Stimulated activated CD8-positive, alpha-beta memory T cell treated with anti-CD3 and anti-CD28 coated beads, Interleukin-12 subunit alpha, Interleukin-12 subunit beta, amount 100 ng/mL, for 24 hours (primary cell): Measurements from ENCODE around the gene TTLL8.
"Not testable (repeated sequence)": the region's sequence is repeated elsewhere in the genome, so short reads cannot be mapped to it uniquely, and the experiment has no call there.

Source experiments
- DNase-seq: peaks from one replicate; pipeline ENCODE4 v3.0.0-alpha.2; 2020; ENCODE audit errors: extremely low read depth

Gene TTLL8

DNA sequence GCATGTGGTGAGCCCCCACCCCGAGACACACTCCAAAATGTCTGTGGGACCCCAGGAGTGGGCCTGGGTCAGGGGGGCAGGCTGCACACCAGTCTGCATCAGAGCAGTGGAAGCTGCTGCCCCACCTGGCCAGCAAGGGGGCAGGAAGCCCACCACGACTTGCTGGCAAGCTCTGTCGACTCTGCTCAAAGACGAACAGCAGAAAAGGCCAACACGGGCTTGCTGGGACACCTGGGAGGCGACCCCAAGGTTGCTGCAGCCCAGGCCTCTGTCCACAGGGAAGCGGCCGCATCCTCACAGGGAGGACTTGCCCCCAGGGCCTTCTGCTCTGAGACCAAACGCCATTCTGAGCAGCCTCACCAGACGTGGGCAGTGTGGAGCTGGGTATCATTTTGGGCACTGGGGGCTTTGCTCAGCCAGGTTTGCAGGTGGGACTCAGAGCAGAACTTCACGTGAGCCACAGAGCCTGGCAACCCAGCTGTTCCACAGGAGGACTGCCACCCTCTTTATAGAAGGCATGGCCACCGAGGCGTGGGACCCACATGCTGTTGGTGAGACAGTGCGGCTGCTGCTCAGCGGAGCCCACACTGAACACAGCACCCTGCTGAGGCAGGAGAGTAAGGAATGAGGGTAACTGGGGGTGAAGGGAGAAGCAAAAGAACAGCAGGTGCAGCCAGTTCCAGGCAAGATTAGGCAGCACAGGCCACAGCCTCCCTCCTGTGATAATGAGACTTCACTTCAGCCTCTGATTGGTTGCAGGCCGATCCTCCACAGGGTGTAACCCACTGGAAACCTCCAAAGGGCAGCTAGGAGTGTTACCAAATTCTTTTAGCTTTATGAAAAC, 56.5 kb downstream of the TTLL8 start:
- DNase-seq: no peak

DNA sequence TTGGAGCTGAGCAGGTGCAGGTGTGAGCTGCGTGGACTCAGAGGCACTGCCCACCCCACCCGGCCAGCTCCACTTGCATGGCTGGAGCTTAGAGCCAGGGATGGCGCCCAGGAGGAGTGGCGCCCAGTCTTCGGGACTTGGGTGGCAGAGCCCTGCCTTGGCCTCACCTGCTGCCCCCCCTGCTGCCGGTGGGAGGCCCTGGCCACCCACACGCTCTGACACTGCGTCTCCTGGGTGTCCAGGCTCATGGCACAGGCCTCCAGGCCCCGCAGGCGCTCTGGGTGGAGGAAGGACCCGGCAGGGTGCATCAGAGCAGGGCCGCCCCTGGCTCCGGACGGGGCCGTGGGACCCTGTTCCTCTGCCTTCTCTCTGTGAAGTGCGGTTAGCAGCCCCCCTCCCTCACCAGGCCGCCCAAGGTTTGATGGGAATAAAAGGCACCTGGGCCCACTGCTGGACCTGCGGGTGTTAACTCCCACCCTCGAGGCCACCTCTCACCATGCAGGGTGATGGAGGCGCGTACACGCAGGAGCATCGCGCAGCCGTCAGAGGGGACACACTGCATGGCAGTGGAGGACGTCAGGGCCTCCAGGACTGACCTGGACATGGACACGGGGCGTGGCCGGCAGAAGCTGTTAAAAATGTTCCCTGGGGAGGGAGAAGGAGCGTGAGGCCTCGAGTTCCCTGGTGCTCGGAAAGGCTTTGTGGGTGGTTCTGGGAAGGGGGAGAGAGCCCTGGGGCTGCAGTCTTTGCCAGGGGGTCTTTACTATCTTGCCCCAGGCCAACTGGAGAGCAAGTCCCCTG, 57.3 kb downstream of the TTLL8 start:
- DNase-seq: no peak

DNA sequence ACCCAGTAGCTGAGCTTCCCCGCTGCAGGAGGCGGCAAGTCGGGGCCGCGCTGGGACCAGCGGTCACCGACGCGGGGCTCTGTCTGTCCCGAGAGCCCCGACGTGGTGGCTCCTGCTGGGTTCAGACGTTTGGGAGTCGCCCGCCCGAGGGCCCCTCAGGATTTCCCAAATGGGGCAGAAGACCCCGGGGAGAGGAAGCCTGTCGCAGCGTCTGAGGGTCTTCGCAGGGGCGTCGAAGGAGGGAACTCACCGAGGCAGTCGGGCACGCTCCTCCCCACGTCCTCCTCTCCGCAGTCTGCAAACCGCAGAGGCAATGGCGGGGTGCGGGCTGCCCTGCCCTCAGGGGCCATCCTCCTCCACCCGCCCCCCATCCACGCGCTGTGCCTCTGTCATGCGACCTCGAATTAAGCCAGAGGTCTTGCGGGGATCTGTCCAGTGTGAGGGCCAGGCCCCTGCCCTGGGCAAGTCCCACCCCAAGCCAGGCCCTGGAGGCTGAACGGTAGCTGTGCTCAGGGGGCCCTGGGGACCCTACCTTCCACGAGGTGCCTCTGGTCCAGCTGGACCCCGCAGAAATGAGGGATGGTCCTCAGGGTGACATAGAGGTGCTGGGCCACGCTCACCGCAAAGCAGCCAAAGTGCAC, 58.0 kb downstream of the TTLL8 start:
- no peak for DNase-seq

DNA sequence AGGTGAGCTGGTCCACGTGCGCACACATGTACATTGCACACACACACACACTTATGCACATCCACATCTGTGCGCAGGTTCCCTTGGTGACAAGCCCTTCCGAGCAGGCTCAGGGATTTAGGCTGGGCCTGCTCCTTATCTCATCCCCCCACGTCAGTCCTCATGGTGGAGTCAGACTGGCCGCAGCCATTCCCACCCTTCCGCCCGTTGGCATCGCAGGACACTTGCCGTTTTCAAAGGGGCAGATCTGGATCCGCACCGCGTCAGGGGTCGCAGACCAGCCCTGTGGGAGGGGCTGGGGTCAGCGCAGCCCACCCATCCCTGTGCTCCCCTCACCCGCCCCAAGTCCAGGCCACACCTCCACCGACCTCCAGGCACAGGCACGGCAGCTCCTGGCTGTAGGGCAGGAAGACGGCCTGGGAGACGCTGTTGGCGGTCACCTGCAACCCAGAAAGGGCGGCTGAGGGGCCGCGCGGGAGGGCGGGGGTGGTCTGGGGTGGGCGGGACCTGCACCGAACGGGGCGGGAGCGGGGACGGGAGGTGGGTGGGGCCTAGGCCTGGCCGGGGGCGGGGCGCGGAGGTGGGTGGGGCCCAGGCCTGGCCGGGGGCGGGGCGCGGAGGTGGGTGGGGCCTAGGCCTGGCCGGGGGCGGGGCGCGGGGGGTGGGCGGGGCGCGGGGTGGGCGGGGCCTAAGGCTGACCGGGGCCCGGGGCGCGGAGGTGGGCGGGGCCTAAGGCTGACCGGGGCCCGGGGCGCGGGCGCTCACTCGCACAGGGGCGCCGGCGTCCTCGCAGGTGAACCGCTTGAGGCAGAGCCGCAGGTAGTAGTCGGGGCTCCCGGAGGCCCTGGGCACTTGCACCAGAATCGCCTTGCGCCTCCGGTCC, 58.8 kb downstream of the TTLL8 start:
- DNase-seq: no peak

DNA sequence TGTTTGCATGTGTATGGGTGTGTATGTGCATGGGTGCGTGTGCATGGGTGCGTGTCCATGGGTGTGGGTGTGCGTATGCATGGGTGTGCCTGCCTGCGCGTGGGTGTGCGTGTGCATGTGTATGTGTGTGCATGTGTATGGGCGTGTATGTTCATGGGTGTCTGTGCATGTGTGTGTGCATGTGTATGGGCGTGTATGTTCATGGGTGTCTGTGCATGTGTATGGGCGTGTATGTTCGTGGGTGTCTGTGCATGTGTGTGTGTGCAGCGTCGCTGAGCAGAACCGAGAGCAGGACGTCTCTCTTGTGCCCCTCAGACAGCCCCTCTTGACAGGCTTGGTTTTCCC, 59.4 kb downstream of the TTLL8 start:
- DNase-seq: no peak

DNA sequence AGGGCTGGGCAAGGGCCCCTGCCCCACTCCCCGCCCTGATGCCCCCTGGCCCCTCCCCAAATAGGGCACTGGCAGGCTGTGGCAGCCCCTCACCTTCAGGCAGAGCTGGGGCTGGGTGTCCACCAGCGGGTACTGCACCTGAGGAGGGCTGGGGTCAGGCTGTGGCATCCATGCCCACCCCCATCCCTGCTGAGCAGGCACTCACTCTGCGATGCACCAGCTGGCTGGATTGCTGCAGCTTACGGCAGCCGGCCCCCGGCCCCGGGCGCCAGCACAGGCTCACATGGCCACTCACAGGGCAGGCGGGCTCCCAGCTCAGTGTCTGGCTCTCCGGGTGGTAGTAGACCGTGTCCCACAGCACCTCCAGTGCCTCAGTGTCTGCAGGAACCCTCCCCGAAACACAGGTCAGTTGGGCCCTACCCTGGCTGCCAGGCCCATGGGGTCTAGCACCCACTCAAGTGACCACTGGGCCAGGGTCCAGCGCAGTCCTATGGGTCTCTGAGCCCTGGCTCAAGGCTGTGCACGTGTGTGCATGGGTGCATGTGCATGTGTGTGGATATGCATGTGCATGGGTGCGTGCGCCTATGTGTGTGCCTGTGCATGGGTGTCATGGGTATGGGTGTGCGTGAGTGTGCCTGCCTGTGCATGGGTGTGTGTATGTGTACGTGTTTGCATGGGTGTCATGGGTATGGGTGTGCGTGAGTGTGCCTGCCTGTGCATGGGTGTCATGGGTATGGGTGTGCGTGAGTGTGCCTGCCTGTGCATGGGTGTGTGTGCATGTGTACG, 60.0 kb downstream of the TTLL8 start:
- DNase-seq: no peak

DNA sequence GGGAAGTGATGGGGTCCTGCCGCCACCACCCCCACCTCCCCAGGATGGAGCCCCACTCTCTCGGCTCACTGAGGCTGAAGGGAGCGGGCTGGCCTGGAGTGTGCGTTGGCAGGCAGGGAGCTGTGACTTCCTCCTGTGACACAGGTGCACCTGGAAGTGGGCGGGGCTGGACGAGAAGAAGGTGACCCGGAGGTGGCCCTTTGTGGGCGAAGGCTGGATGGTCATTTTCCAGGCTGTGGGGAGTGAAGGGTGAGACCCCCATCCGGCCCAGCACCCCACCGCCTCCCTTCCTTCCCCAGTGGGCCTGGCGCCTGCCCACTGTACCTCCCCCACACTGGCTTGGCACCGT, 60.9 kb downstream of the TTLL8 start:
- no peak for DNase-seq

DNA sequence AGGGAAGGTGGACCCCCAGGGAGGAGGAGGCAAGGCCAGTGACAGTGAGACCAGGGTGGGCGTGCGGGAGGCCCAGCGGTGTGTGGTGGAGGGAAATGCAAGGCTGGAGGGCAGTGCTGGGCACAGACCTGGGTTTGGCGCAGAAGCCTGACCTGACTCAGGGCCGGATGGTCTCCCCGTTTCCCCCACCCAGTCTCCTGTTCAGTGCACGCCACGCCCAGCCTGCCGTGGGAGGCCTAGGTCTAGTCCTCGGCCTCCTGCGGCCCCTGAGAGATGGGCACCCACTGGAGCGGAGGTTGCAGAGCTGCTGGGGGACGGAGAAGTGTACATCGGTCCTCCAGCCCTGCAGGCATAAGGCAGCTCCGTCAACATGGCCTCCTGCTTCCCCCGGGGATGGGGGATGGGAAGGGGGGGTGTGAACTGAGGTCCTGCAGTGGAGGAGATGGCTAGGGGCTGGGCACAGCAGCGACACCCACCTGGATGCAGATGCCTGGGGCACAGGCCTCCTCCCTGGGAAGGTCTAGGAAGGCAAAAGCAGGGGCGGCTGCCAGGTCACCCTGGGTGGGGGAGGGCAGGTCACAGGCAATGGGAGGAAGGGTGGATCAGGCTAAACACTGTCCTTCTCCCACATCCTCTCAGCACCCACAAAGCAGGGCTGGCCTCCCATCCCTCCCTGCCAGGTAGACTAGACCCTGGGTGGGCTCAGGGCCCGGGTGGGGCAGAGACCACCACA, 61.4 kb downstream of the TTLL8 start:
- DNase-seq: no peak

DNA sequence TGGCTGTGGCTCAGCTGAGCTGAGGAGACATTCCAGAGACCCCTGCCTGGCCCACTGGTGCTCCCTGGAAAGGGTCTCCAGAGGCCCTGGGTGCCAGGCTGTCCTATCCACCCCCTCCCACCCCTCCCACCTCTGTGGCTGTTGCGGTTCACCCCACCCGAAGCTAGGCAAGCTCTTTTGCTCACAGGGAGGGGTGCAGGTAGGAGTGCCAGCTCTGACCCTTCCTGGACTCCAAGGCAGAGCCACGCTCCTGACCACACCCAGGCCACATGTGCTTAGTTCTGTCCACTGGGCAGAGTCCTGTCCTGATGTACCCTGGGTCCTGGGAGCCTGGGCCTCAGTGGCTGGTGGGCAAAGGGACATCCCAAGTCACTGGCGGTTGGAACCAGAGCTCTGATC, 62.0 kb downstream of the TTLL8 start:
- no peak for DNase-seq

DNA sequence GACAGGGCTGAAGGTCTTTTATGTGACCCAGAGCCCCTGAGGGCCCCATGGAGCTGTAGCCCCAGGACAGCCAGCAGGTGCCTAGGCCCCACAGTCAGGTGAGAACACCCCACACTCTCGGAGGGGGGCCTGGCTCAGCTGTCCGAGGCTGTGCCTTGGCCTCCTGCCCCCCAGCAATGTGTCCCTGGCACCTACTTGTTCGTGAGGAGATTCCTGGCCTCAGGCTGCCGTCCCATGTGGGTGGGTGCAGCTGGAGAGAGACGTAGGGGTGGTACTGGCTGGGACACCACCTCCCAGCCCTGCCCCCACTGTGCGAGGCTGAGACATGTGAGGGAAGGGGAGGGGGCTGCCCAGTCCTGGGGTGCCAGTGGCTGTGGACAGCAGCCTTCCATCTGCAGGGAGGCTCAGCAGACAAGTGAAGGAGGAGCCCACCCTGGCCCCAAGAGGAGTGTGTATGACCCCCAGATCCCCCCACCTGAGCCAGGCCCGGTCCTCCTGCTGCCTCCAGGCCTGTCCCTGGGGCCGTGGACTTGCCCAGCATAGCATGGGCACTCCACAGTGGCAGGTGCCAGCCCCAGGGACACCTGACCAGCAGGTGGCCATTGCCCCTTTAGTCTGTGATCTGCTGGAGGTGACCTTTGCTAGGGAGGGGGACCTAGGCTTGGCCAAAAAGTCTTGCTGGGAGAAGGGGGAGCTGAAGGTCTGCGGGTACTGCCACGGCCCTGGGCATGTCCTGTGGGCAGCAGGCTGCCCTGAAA, 62.6 kb downstream of the TTLL8 start:
- no peak for DNase-seq

DNA sequence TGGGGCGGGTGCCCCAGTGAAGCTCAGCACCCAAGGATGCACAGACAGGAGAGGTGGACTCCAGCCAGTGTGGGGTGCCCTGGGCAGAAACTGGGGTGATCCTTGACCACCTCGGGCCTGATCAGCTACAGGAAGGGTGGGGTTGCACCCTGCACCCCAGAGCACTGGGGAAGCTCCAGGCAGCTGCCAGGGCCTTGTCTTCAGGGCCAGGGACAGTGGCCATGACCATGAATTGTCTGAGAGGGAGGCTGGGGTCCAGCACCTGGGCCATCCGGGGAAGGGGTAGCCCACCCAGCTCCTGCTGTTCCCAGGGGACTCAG, 63.1 kb downstream of the TTLL8 start:
- DNase-seq: no peak

DNA sequence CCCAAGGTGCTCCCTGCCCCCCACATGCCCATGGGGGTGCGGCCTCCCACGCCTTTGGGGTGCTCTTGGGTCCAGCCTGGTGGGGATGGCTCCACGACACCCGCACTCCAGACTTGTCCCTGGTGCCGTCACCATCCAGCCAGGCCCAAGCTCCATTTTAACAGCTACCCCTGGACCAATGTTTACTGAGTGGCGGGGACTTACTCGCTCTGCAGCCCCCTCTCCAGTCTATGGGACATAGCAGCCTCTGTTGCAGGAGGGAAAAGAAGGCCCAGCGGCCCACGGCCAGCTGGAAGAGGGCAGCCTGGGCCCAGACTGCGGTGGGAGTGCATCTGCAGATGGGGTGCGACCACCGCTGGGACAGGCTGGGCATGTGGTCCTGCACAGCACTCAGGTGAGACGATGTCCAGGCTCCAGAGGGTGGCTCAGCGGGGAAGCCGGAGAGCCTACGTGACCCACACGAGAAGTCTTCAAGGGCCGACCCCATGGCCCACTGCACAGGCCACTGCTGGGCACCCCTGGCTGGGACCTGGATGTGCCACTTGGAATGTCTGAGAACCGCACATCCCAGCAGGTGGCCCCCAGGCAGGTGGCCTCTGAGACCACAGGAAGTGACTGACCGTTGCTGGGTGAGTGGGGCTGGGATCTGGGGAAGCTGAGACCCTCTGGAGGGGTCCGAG, 63.6 kb downstream of the TTLL8 start:
- DNase-seq: no peak

DNA sequence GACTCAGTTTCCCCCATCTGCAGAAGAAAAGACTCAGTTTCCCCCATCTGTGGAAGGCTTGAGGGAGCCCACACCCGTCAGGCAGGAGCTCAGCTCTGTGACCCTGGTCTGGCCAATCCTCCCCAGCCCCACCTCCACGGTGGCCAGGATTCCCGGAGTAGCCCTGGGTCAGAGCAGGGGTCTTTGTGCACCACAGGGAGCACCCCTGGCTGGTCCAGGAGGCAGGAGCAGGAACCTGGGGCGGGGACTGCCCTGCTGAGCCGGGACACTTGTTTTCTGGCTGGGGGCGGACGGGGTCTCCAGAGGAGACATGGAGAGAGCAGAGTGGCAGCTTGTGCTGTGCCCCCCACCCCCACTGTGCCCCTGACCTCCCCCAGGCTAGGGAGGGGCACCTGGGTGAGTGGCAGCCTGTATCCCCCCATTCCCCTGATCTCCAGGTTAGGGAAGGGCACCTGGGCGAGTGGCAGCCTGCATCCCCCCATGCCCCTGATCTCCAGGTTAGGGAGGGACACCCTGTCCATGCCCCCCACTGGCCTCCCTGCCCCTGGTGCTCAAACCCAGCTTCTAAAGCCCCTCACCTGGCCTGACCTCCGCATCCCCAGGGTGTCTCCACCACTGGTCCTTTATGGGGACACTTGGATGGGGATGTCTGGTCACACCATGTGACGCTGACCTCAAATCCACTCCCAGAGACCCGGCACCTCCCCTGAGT, 64.3 kb downstream of the TTLL8 start:
- no peak for DNase-seq

DNA sequence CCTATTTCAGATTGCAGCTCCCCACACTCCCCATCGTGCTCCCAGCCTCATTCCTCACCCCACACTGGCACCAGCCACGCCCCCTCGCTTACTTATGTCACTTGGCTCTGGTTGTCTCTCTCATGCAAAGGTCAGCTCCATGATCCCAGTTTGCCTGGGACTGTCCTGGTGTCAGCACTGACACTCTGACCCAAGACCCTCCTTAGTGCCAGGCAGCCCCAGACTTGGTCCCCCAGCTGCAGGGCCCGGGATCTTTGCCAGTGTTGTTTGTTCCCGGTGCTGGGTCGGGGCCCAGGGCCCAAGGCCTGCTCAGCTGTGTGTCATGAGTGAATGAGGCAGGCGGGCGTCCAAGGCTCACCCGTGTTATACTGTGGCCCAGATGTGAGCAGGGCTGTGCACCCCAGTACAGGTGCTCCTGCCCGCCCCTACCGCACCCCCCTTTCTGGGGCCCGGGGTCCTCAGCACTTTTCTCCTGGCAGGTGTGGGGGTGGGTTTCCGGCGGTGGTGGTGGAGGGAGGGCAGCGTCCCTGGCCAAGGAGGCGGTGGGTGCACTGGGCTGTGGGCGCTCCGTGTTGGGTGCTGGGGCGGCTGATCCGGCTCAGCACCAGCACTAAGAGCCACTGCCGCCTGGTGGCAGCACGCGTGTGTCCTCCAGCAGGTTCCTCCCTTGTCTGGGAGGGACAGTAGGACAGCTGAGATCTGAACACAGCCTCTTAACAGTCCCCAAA, 65.0 kb downstream of the TTLL8 start:
- peak; percentile 42 for DNase-seq

DNA sequence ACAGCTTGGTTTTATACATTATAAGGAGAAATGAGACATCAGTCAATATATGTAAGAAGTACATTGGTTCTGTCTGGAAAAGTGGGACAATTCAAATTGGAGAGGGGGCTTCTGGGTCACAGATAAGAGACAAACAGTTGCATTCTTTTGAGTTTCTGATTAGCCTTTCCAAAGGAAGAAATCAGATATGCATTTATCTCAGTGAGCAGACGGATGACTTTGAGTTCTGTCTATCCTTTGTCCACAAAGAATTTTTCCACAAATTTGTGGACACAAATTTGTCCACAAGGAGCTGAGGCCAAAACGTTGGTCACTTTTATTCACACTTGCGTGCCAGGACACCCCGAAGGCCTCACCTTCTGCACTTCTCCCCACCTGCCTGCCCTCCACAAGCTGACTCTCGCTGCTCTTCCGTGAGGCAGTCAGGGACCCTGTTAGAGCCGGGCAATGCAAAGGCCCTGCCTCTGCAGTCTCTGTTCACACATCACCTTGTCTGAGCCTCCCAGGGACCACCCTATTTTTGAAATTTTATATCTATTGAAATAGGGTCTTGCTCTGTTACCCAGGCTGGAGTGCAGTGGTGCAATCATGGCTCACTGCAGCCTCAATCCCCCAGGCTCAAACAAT, 66.1 kb downstream of the TTLL8 start:
- no peak for DNase-seq

DNA sequence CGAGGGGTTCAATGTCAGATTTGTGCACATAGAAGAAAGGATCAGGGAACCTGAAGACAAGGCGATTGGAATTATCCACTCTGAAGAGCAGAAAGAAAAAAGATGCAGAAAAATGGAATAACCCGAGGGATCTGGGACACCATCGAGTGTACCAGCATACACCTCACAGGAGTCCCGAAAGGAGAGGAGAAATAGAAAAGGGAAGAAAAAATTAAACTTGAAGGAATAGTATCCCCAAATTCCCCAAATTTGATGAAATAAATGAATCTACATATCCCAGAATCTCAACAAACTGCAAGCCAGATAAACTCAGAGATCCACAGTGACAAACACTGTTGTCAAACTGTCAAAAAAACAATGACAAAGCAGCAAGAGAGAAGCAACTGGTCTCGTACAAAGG, 66.9 kb downstream of the TTLL8 start:
- DNase-seq: no peak

DNA sequence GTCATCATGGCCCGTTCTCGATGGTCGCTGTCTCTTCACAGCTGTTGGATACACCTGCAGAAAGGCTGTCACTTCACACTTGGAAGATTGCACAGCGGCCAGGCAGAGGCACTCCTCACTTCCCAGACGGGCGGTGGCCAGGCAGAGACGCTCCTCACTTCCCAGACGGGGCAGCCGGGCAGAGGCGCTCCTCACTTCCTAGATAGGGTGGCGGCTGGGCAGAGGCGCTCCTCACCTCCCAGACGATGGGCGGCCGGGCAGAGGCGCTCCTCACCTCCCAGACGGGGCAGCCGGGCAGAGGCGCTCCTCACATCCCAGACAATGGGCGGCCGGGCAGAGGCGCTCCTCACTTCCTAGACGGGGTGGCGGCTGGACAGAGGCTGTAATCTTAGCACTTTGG, 68.3 kb downstream of the TTLL8 start:
- not testable (repeated sequence) for DNase-seq
